Activated naive CD8-positive, alpha-beta T cell treated with anti-CD3 and anti-CD28 coated beads, Interleukin-2, amount 10 ng/mL, durations not matched to agents 7 days and 5 days (primary cell): ENCODE results near the gene RGL3. TPM values are rescaled to one million over a fixed set of nuclear protein-coding genes. Genes with fewer than 3 reads are reported as not detected.
"Not testable (repeated sequence)": the region's sequence is repeated elsewhere in the genome, so short reads cannot be mapped to it uniquely, and the experiment has no call there.

Source experiments
- ATAC-seq: fragments of 150-1000 bp; cut with Tn5 transposase; one replicate; pipeline ENCODE4 v1.10.0; 2021; ENCODE audit warnings: low read depth, moderate library complexity
- POLR2A ChIA-PET: fragments of 350-600 bp; sonication (Branson Sonifier 250); formaldehyde crosslinking; loops from one replicate; lab custom pipeline; 2021; ENCODE audit warnings: antibody characterized with exemption; lab: Charles Lee
- DNase-seq: peaks from one replicate; pipeline ENCODE4 v3.0.0; 2021
- H3K27ac Mint-ChIP-seq: one replicate; pipeline ENCODE4 v1.8.0; 2022; ENCODE audit warnings: mild to moderate bottlenecking, mixed read lengths
- H3K27me3 Mint-ChIP-seq: one replicate; pipeline ENCODE4 v1.8.0; 2022; ENCODE audit warnings: mild to moderate bottlenecking, moderate library complexity, mixed read lengths
- H3K36me3 Mint-ChIP-seq: one replicate; pipeline ENCODE4 v1.8.0; 2021; ENCODE audit warnings: mild to moderate bottlenecking, mixed read lengths
- H3K4me1 Mint-ChIP-seq: one replicate; pipeline ENCODE4 v1.8.0; 2021; ENCODE audit warnings: mixed read lengths
- H3K4me3 Mint-ChIP-seq: one replicate; pipeline ENCODE4 v1.8.0; 2022; ENCODE audit warnings: mild to moderate bottlenecking, moderate library complexity, mixed read lengths
- H3K9me3 Mint-ChIP-seq: one replicate; pipeline ENCODE4 v1.8.0; 2021; ENCODE audit warnings: mixed read lengths
- total RNA-seq, 2 experiments: library from RNA; stranded (reverse); gene quantifications; one replicate each; pipeline ENCODE4 v1.2.3, GENCODE V29; 2021

RGL3 gene
- total RNA-seq: not detected

- Mint-ChIP-seq H3K9me3 (no peaks in the 10 kb centered on the region), H3K27me3 (peaks cover 83% of the 10 kb centered on the region), H3K27ac (no peak within 1 kb of the TSS), H3K36me3 (no peaks in the 10 kb centered on the region), H3K4me3 (no peak within 1 kb of the TSS), H3K4me1 (peaks cover 33% of the 10 kb centered on the region)
- ATAC-seq (no peak), DNase-seq (no peak)
- POLR2A ChIA-PET: interaction anchor here (1.3 kb wide), 1 partner anchor 44 kb away, joined by 3 read pairs; the partner anchor contains the start of gene SWSAP1
These were observed at the start of gene RGL3 for GRCh38 chr19:11418549-11419506. RGL3 (minus strand) TSS chr19:11419314; CDS start chr19:11419278, 36 bp downstream.

GRCh38 chr19:11468266-11468845, 49.2 kb upstream of the RGL3 start:
- POLR2A ChIA-PET: interaction anchor here (0.7 kb wide), 1 partner anchor 132 kb away, joined by 3 read pairs; no protein-coding TSS in a partner anchor
- not testable (repeated sequence) for ATAC-seq, DNase-seq, H3K27ac Mint-ChIP-seq, H3K27me3 Mint-ChIP-seq, H3K36me3 Mint-ChIP-seq, H3K9me3 Mint-ChIP-seq, H3K4me1 Mint-ChIP-seq, H3K4me3 Mint-ChIP-seq

- DNase-seq (no peak), ATAC-seq (no peak)
- H3K9me3 Mint-ChIP-seq: no peaks in the 10 kb centered on the region
- H3K27ac Mint-ChIP-seq: no peak overlapping the region
- H3K27me3 Mint-ChIP-seq: no peaks in the 10 kb centered on the region
- no peaks in the 10 kb centered on the region for H3K4me1 Mint-ChIP-seq
- no peaks in the 10 kb centered on the region for H3K36me3 Mint-ChIP-seq
- no peak overlapping the region for H3K4me3 Mint-ChIP-seq
- POLR2A ChIA-PET: no interaction called here
These were observed 46.5 kb upstream of the RGL3 start for GRCh38 chr19:11465600-11465999.

GRCh38 chr19:11464333-11465265, 45.5 kb upstream of the RGL3 start:
- H3K4me1 Mint-ChIP-seq: no peaks in the 10 kb centered on the region
- no peak overlapping the region for H3K4me3 Mint-ChIP-seq

GRCh38 chr19:11463391-11463790, 44.3 kb upstream of the RGL3 start:
- H3K27ac Mint-ChIP-seq: no peak overlapping the region
- POLR2A ChIA-PET: no interaction called here
- no peaks in the 10 kb centered on the region for H3K4me1 Mint-ChIP-seq
- H3K9me3 Mint-ChIP-seq: no peaks in the 10 kb centered on the region
- H3K27me3 Mint-ChIP-seq: peaks cover 5% of the 10 kb centered on the region
- no peak overlapping the region for H3K4me3 Mint-ChIP-seq
- ATAC-seq (no peak), DNase-seq (no peak)
- no peaks in the 10 kb centered on the region for H3K36me3 Mint-ChIP-seq

More at GRCh38 chr19:11464333-11465265, 45.5 kb upstream of the RGL3 start:
- POLR2A ChIA-PET: no interaction called here
- H3K36me3 Mint-ChIP-seq: no peaks in the 10 kb centered on the region
- DNase-seq (no peak), ATAC-seq (no peak)
- peaks cover 4% of the 10 kb centered on the region for H3K27me3 Mint-ChIP-seq
- no peaks in the 10 kb centered on the region for H3K9me3 Mint-ChIP-seq
- no peak overlapping the region for H3K27ac Mint-ChIP-seq

GRCh38 chr19:11461453-11461852, 42.3 kb upstream of the RGL3 start:
- DNase-seq: no peak
- no peak for ATAC-seq
- H3K36me3 Mint-ChIP-seq: no peaks in the 10 kb centered on the region
- no peaks in the 10 kb centered on the region for H3K9me3 Mint-ChIP-seq
- H3K4me1 Mint-ChIP-seq: no peaks in the 10 kb centered on the region
- POLR2A ChIA-PET: interaction anchor here (0.7 kb wide), 1 partner anchor 242 kb away, joined by 4 read pairs; no protein-coding TSS in a partner anchor
- H3K4me3 Mint-ChIP-seq: no peak overlapping the region
- no peak overlapping the region for H3K27ac Mint-ChIP-seq
- H3K27me3 Mint-ChIP-seq: peaks cover 8% of the 10 kb centered on the region

- Mint-ChIP-seq H3K4me1 (no peaks in the 10 kb centered on the region), H3K4me3 (no peak overlapping the region), H3K36me3 (no peaks in the 10 kb centered on the region), H3K27me3 (peaks cover 17% of the 10 kb centered on the region), H3K9me3 (no peaks in the 10 kb centered on the region), H3K27ac (no peak overlapping the region)
- DNase-seq (no peak), ATAC-seq (no peak)
- POLR2A ChIA-PET: no interaction called here
These were observed 41.1 kb upstream of the RGL3 start for GRCh38 chr19:11460207-11460606.

- ATAC-seq, H3K27ac Mint-ChIP-seq, DNase-seq, H3K36me3 Mint-ChIP-seq, H3K9me3 Mint-ChIP-seq, POLR2A ChIA-PET, H3K4me3 Mint-ChIP-seq, H3K4me1 Mint-ChIP-seq: not testable (repeated sequence)
- H3K27me3 Mint-ChIP-seq: peaks cover 17% of the 10 kb centered on the region
These were observed 39.8 kb upstream of the RGL3 start for GRCh38 chr19:11458912-11459311.

GRCh38 chr19:11458236-11458900, 39.3 kb upstream of the RGL3 start:
- Mint-ChIP-seq H3K27me3 (peaks cover 17% of the 10 kb centered on the region), H3K9me3 (no peaks in the 10 kb centered on the region), H3K4me3 (no peak overlapping the region), H3K4me1 (no peaks in the 10 kb centered on the region), H3K36me3 (no peaks in the 10 kb centered on the region), H3K27ac (no peak overlapping the region)
- POLR2A ChIA-PET: no interaction called here
- DNase-seq (no peak), ATAC-seq (no peak)

GRCh38 chr19:11457831-11458230, 38.7 kb upstream of the RGL3 start:
- ATAC-seq: no peak

GRCh38 chr19:11457115-11457514, 38.0 kb upstream of the RGL3 start:
- Mint-ChIP-seq H3K27ac (no peak overlapping the region), H3K4me3 (no peak overlapping the region), H3K36me3 (no peaks in the 10 kb centered on the region), H3K27me3 (peaks cover 17% of the 10 kb centered on the region), H3K9me3 (no peaks in the 10 kb centered on the region), H3K4me1 (no peaks in the 10 kb centered on the region)
- ATAC-seq: no peak
- no peak for DNase-seq
- POLR2A ChIA-PET: no interaction called here

More at GRCh38 chr19:11457831-11458230, 38.7 kb upstream of the RGL3 start:
- Mint-ChIP-seq H3K27me3 (peaks cover 17% of the 10 kb centered on the region), H3K27ac (no peak overlapping the region), H3K36me3 (no peaks in the 10 kb centered on the region), H3K4me3 (no peak overlapping the region), H3K9me3 (no peaks in the 10 kb centered on the region), H3K4me1 (no peaks in the 10 kb centered on the region)
- DNase-seq: no peak
- POLR2A ChIA-PET: no interaction called here

- POLR2A ChIA-PET: interaction anchor here (0.6 to 1.2 kb wide), 3 partner anchors 26 to 107 kb away, joined by 4 to 5 read pairs (median 4); no protein-coding TSS in a partner anchor
- no peaks in the 10 kb centered on the region for H3K36me3 Mint-ChIP-seq
These were observed 37.5 kb upstream of the RGL3 start for GRCh38 chr19:11456659-11457058.

More at GRCh38 chr19:11456659-11457058, 37.5 kb upstream of the RGL3 start:
- Mint-ChIP-seq H3K27me3 (peaks cover 17% of the 10 kb centered on the region), H3K27ac (no peak overlapping the region), H3K4me1 (no peaks in the 10 kb centered on the region), H3K9me3 (no peaks in the 10 kb centered on the region), H3K4me3 (no peak overlapping the region)
- no peak for DNase-seq
- ATAC-seq: no peak
